ENCODE results near the gene TBPL1.

Gene TBPL1

GRCh38 chr6:133953634-133954415, 801 bp downstream of the TBPL1 start:
- TF ChIP-seq, protein P1, sequence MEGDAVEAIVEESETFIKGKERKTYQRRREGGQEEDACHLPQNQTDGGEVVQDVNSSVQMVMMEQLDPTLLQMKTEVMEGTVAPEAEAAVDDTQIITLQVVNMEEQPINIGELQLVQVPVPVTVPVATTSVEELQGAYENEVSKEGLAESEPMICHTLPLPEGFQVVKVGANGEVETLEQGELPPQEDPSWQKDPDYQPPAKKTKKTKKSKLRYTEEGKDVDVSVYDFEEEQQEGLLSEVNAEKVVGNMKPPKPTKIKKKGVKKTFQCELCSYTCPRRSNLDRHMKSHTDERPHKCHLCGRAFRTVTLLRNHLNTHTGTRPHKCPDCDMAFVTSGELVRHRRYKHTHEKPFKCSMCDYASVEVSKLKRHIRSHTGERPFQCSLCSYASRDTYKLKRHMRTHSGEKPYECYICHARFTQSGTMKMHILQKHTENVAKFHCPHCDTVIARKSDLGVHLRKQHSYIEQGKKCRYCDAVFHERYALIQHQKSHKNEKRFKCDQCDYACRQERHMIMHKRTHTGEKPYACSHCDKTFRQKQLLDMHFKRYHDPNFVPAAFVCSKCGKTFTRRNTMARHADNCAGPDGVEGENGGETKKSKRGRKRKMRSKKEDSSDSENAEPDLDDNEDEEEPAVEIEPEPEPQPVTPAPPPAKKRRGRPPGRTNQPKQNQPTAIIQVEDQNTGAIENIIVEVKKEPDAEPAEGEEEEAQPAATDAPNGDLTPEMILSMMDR (IDR thresholded peaks at IDR 0.05; ENCODE audit: low read length, missing control alignments), result no peak
- no peak for DNase-seq (ENCODE audit: low read depth)
- H3K4me3 ChIP-seq (replicated peaks; ENCODE audit: low read depth, low read length), result peak overlapping the region; percentile 87

- H3K4me3 ChIP-seq (replicated peaks; ENCODE audit: low read depth, low read length), result no peak overlapping the region
- TF ChIP-seq, protein P1 (IDR thresholded peaks at IDR 0.05; ENCODE audit: low read length, missing control alignments), result no peak
- no peak for DNase-seq (ENCODE audit: low read depth)
These were observed 1.9 kb downstream of the TBPL1 start for GRCh38 chr6:133954657-133955576.

DNA sequence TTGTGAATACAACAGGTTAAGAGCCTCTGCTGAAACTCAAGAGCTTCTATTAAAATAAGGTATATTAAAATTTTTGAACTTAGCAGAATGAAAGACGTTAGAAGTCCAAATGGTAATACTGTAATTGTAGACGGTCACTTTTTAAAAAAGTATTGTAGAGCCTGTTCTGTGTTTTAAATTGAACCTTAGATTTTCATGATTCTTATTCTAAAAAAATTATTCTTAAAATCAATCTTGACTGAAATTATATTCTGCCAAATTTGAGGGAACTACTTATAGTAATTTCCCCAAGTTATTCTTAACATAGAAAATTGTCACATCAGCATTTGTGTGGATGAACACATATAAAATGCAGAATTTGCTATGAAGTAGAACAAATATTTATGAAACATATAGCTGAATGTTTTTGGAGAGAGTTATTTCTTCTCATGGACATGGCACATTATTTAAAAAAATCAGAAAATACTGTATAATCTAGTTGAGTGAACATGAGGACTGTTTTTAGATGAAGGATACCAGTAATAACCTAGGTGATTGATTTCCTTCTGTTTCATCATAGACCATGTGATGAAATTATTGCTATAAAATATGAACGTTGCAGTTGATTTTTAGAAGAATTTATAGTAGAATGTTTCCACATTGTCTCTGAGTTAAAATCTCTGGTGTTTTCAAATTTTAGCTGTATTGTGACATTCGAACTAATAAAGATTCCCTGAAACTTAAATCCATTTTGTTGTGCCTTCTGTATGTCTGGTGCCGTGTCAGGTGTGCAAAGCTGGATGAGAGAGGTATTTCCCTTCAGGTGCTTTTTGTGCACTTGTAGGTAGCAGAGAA, 2.8 kb downstream of the TBPL1 start:
- TF ChIP-seq, protein P1 (IDR thresholded peaks at IDR 0.05; ENCODE audit: low read length, missing control alignments), result no peak

DNA sequence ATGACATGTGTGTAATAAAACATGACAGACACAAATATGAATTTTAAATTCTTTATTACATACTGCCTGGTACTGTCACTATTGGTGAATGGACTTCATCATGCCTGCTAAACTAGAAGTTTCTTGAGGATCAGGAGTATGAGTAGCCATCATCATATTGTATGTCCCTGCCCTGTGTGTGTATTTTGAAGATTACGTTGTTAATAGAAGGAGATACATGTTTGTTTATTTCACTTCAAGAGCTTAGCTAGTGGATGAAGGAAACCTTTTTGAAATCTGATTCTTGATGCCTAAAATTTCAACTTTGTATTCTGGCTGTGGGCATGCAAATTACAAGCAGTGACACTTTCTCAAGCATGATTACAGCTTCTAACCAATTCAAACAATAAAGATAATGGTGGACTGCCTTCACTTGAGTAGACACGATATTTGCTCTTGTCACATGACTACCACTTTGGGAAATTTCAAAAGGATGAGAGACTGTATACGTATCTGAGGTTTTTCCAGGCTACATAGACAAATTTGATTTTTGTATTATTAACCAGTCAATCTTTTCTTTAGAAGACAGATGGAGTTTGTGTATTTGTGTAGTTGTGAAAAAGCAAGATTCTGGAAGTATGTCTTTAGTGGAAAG, 3.5 kb downstream of the TBPL1 start:
- TF ChIP-seq, protein P1 (IDR thresholded peaks at IDR 0.05; ENCODE audit: low read length, missing control alignments), result no peak
- DNase-seq (ENCODE audit: low read depth), result no peak
- no peak overlapping the region for H3K4me3 ChIP-seq (replicated peaks; ENCODE audit: low read depth, low read length)

More for the DNA sequence above, 2.8 kb downstream of the TBPL1 start:
- H3K4me3 ChIP-seq (replicated peaks; ENCODE audit: low read depth, low read length), result no peak overlapping the region
- no peak for DNase-seq (ENCODE audit: low read depth)

- TF ChIP-seq, protein P1 (IDR thresholded peaks at IDR 0.05; ENCODE audit: low read length, missing control alignments), result no peak
These were observed 4.2 kb downstream of the TBPL1 start for GRCh38 chr6:133957227-133957626.

DNA sequence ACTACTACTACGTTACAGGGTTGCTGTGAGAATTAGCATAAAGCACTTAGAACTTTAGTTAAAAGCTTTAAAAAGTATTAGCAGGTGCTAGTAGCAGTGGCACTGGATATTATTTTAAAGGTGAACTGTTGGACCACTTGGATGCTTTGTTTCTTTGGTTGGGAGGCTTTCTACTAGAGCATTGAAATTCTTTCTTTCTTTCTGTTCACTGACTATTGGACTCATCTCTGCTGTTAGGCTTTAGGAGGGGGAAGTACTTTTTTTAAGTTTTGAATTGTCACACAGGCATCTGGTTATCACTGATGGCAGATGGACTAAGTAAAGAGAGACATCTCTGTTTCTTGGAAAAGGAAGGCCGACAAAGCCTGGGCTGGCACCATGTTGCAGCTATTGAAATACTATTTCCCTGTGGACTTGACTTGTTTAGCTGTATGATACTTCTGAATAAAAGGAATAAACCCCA, 4.8 kb downstream of the TBPL1 start:
- no peak overlapping the region for H3K4me3 ChIP-seq (replicated peaks; ENCODE audit: low read depth, low read length)
- no peak for DNase-seq (ENCODE audit: low read depth)
- TF ChIP-seq, protein P1 (IDR thresholded peaks at IDR 0.05; ENCODE audit: low read length, missing control alignments), result no peak

More at GRCh38 chr6:133957227-133957626, 4.2 kb downstream of the TBPL1 start:
- no peak overlapping the region for H3K4me3 ChIP-seq (replicated peaks; ENCODE audit: low read depth, low read length)
- no peak for DNase-seq (ENCODE audit: low read depth)
